MM.1S (cell line): ENCODE results near the gene ZBTB7C.

Experiments used
- DNase-seq: peaks from one replicate; pipeline ENCODE4 v3.0.0-alpha.2; 2015
- H2AFZ ChIP-seq: fragments of 300-600 bp; sonication (generic); 2 replicates; pipeline ENCODE4 v1.6.0; 2016; ENCODE audit warnings: antibody characterized with exemption, low read length
- H3F3A ChIP-seq: fragments of 300-600 bp; sonication (generic); 2 replicates; pipeline ENCODE4 v1.6.1; 2016; ENCODE audit warnings: mild to moderate bottlenecking, antibody characterized with exemption, low read length, moderate library complexity, mixed read lengths; ENCODE audit not compliant: insufficient read depth
- H3K27ac ChIP-seq: fragments of 300-600 bp; sonication (generic); 2 replicates; pipeline ENCODE4 v1.5.1; 2016; ENCODE audit warnings: mild to moderate bottlenecking, low read length
- H3K27me3 ChIP-seq: fragments of 300-600 bp; sonication (generic); replicated peaks from 2 replicates; pipeline ENCODE4 v1.6.0; 2016; ENCODE audit warnings: low read length; ENCODE audit not compliant: insufficient read depth
- H3K36me3 ChIP-seq: fragments of 300-600 bp; sonication (generic); replicated peaks from 2 replicates; pipeline ENCODE4 v1.6.1; 2016; ENCODE audit warnings: mild to moderate bottlenecking, low read length, mixed read lengths; ENCODE audit not compliant: insufficient read depth
- H3K4me1 ChIP-seq: fragments of 300-600 bp; sonication (generic); 2 replicates; pipeline ENCODE4 v1.6.1; 2016; ENCODE audit warnings: low read length, mixed read lengths
- H3K4me2 ChIP-seq: fragments of 300-600 bp; sonication (generic); 2 replicates; pipeline ENCODE4 v1.6.0; 2016; ENCODE audit warnings: low read depth, low read length
- H3K4me3 ChIP-seq: fragments of 300-600 bp; sonication (generic); 2 replicates; pipeline ENCODE4 v1.5.1; 2016; ENCODE audit warnings: low read length, mixed read lengths
- H3K79me2 ChIP-seq: fragments of 300-600 bp; sonication (generic); 2 replicates; pipeline ENCODE4 v1.6.1; 2016; ENCODE audit warnings: mixed run types, low read length, mixed read lengths
- H3K9ac ChIP-seq: fragments of 300-600 bp; sonication (generic); 2 replicates; pipeline ENCODE4 v1.6.1; 2016; ENCODE audit warnings: low read length, mixed read lengths
- H3K9me2 ChIP-seq: fragments of 300-600 bp; sonication (generic); replicated peaks from 2 replicates; pipeline ENCODE4 v1.6.1; 2016; ENCODE audit warnings: mild to moderate bottlenecking, low read length, mixed read lengths; ENCODE audit not compliant: insufficient read depth
- H3K9me3 ChIP-seq: fragments of 300-600 bp; sonication (generic); replicated peaks from 2 replicates; pipeline ENCODE4 v1.6.1; 2016; ENCODE audit warnings: mild to moderate bottlenecking, low read length, mixed read lengths; ENCODE audit not compliant: insufficient read depth
- H4K20me1 ChIP-seq: fragments of 300-600 bp; sonication (generic); 2 replicates; pipeline ENCODE4 v1.6.1; 2016; ENCODE audit warnings: mild to moderate bottlenecking, low read length, moderate library complexity, mixed read lengths; ENCODE audit not compliant: insufficient read depth
- EZH2 ChIP-seq: fragments of 300-600 bp; sonication (generic); optimal IDR thresholded peaks from 2 replicates; pipeline ENCODE3; 2017; ENCODE audit warnings: low read depth, mild to moderate bottlenecking, antibody characterized with exemption, low read length, mixed read lengths
- EZH2phosphoT487 ChIP-seq: fragments of 300-600 bp; sonication (generic); IDR thresholded peaks from 2 replicates; pipeline ENCODE4 v1.6.1; 2018; ENCODE audit warnings: antibody characterized with exemption, low read length
- TF ChIP-seq, protein P1 (sequence below): fragments of 300-600 bp; sonication (generic); IDR thresholded peaks from 2 replicates; pipeline ENCODE4 v1.5.1; 2016; ENCODE audit warnings: antibody characterized with exemption, low read length, mixed read lengths

Gene ZBTB7C

DNA sequence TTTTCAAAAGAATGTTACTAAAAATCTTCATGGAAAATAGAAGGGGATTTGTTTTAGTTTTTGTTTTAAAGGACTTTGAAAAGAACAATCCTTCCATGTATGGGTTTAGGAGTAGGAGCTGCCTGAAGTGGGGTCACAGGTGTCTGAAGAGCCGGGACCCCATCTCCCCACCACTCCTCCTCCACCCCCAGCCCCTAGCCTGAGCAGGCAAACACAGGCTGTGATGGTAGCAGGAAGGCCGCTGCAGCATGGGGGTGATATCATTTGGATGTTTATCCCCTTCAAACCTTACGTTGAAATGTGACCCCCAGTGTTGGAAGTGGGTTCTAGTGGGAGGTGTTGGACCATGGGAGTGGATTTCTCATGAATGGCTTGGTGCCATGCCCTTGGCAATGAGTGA, 93.0 kb downstream of the ZBTB7C start:
- no peak overlapping the region for H3K4me2 ChIP-seq
- H4K20me1 ChIP-seq: no peaks in the 10 kb centered on the region
- no peaks in the 10 kb centered on the region for H3K4me1 ChIP-seq
- no peaks in the 10 kb centered on the region for H3F3A ChIP-seq
- H3K27ac ChIP-seq: no peak overlapping the region
- TF ChIP-seq EZH2: no peak
- no peak for TF ChIP-seq EZH2phosphoT487
- TF ChIP-seq, protein P1, sequence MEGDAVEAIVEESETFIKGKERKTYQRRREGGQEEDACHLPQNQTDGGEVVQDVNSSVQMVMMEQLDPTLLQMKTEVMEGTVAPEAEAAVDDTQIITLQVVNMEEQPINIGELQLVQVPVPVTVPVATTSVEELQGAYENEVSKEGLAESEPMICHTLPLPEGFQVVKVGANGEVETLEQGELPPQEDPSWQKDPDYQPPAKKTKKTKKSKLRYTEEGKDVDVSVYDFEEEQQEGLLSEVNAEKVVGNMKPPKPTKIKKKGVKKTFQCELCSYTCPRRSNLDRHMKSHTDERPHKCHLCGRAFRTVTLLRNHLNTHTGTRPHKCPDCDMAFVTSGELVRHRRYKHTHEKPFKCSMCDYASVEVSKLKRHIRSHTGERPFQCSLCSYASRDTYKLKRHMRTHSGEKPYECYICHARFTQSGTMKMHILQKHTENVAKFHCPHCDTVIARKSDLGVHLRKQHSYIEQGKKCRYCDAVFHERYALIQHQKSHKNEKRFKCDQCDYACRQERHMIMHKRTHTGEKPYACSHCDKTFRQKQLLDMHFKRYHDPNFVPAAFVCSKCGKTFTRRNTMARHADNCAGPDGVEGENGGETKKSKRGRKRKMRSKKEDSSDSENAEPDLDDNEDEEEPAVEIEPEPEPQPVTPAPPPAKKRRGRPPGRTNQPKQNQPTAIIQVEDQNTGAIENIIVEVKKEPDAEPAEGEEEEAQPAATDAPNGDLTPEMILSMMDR: no peak
- H3K36me3 ChIP-seq: no peaks in the 10 kb centered on the region
- H2AFZ ChIP-seq: no peak overlapping the region
- no peak overlapping the region for H3K4me3 ChIP-seq
- DNase-seq: no peak
- H3K27me3 ChIP-seq: no peaks in the 10 kb centered on the region
- H3K9ac ChIP-seq: no peak overlapping the region
- no peaks in the 10 kb centered on the region for H3K9me3 ChIP-seq
- no peaks in the 10 kb centered on the region for H3K9me2 ChIP-seq
- H3K79me2 ChIP-seq: no peaks in the 10 kb centered on the region

GRCh38 chr18:48314690-48315089, 94.5 kb downstream of the ZBTB7C start:
- Histone ChIP-seq H3K4me3 (no peak overlapping the region), H3K9me2 (no peaks in the 10 kb centered on the region), H3K4me1 (no peaks in the 10 kb centered on the region), H3K9ac (no peak overlapping the region), H3K27ac (no peak overlapping the region), H2AFZ (no peak overlapping the region), H3F3A (no peaks in the 10 kb centered on the region), H3K27me3 (no peaks in the 10 kb centered on the region), H3K4me2 (no peak overlapping the region), H3K79me2 (no peaks in the 10 kb centered on the region), H3K36me3 (no peaks in the 10 kb centered on the region), H4K20me1 (no peaks in the 10 kb centered on the region), H3K9me3 (no peaks in the 10 kb centered on the region)
- no peak for DNase-seq
- no peak for TF ChIP-seq EZH2phosphoT487
- TF ChIP-seq, protein P1: no peak
- no peak for TF ChIP-seq EZH2

DNA sequence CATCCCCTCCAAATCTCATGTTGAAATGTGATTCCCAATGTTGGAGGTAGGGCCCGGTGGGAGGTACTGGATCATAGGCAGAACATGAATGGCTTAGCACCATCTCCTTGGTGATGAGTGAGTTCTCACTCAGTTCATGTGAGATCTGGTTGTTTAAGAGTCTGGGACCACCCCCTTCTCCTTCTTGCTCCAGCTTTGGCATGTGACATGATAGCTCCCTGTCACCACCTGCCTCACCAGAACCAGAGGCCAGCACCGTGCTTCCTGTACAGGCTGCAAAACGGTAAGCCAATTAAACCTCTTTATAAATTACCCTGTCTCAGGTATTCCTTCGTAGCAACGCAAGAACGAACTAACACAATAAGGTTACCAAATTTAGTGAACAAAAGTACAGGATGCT, 95.4 kb downstream of the ZBTB7C start:
- Histone ChIP-seq H3K9me3 (no peaks in the 10 kb centered on the region), H3K4me2 (no peak overlapping the region), H3F3A (no peaks in the 10 kb centered on the region), H3K4me1 (no peaks in the 10 kb centered on the region), H3K9me2 (no peaks in the 10 kb centered on the region), H3K79me2 (no peaks in the 10 kb centered on the region), H2AFZ (no peak overlapping the region), H3K27ac (no peak overlapping the region), H3K36me3 (no peaks in the 10 kb centered on the region), H3K4me3 (no peak overlapping the region), H3K27me3 (no peaks in the 10 kb centered on the region), H3K9ac (no peak overlapping the region), H4K20me1 (no peaks in the 10 kb centered on the region)
- TF ChIP-seq, protein P1: no peak
- TF ChIP-seq EZH2phosphoT487 (no peak), EZH2 (no peak)
- no peak for DNase-seq
